ENCODE data around the gene SMYD3.

Gene SMYD3

GRCh38 chr1:246508897-246509688, 2.0 kb upstream of the SMYD3 start:
- no peaks in the 10 kb centered on the region for H3K9me3 Mint-ChIP-seq (ENCODE audit: low read depth)
- H3K4me1 Mint-ChIP-seq (ENCODE audit: low read depth) = peaks cover 24% of the 10 kb centered on the region
- no peaks in the 10 kb centered on the region for H3K36me3 Mint-ChIP-seq
- H3K27me3 Mint-ChIP-seq = no peaks in the 10 kb centered on the region
- no peak overlapping the region for H3K27ac Mint-ChIP-seq
- H3K4me3 Mint-ChIP-seq = no peak overlapping the region

- H3K27ac Mint-ChIP-seq = peak overlapping the region; percentile 82
- peaks cover 3% of the 10 kb centered on the region for H3K36me3 Mint-ChIP-seq
- H3K9me3 Mint-ChIP-seq (ENCODE audit: low read depth) = no peaks in the 10 kb centered on the region
- H3K27me3 Mint-ChIP-seq = no peaks in the 10 kb centered on the region
- H3K4me3 Mint-ChIP-seq = peak overlapping the region; percentile 93
- H3K4me1 Mint-ChIP-seq (ENCODE audit: low read depth) = peaks cover 30% of the 10 kb centered on the region
Measured at GRCh38 chr1:246506367-246506673, 759 bp downstream of the SMYD3 start.

GRCh38 chr1:246503341-246503740, 3.7 kb downstream of the SMYD3 start:
- no peak overlapping the region for H3K27ac Mint-ChIP-seq
- H3K36me3 Mint-ChIP-seq = peaks cover 3% of the 10 kb centered on the region
- H3K4me3 Mint-ChIP-seq = no peak overlapping the region
- no peaks in the 10 kb centered on the region for H3K9me3 Mint-ChIP-seq (ENCODE audit: low read depth)
- no peaks in the 10 kb centered on the region for H3K27me3 Mint-ChIP-seq
- H3K4me1 Mint-ChIP-seq (ENCODE audit: low read depth) = peaks cover 30% of the 10 kb centered on the region

- no peak overlapping the region for H3K27ac Mint-ChIP-seq
- H3K4me1 Mint-ChIP-seq (ENCODE audit: low read depth) = peaks cover 18% of the 10 kb centered on the region
- no peak overlapping the region for H3K4me3 Mint-ChIP-seq
- H3K36me3 Mint-ChIP-seq = peaks cover 3% of the 10 kb centered on the region
- H3K27me3 Mint-ChIP-seq = no peaks in the 10 kb centered on the region
- H3K9me3 Mint-ChIP-seq (ENCODE audit: low read depth) = no peaks in the 10 kb centered on the region
Measured at GRCh38 chr1:246497331-246497915, 9.7 kb downstream of the SMYD3 start.

GRCh38 chr1:246492611-246493245, 14.4 kb downstream of the SMYD3 start:
- Mint-ChIP-seq H3K27me3 (no peaks in the 10 kb centered on the region), H3K36me3 (peaks cover 7% of the 10 kb centered on the region), H3K4me3 (no peak overlapping the region), H3K4me1 (ENCODE audit: low read depth) (peaks cover 12% of the 10 kb centered on the region), H3K9me3 (ENCODE audit: low read depth) (no peaks in the 10 kb centered on the region), H3K27ac (no peak overlapping the region)

GRCh38 chr1:246491551-246492053, 15.5 kb downstream of the SMYD3 start:
- Mint-ChIP-seq H3K9me3 (ENCODE audit: low read depth) (no peaks in the 10 kb centered on the region), H3K4me3 (no peak overlapping the region), H3K36me3 (peaks cover 10% of the 10 kb centered on the region), H3K27me3 (no peaks in the 10 kb centered on the region), H3K4me1 (ENCODE audit: low read depth) (peaks cover 7% of the 10 kb centered on the region), H3K27ac (no peak overlapping the region)

- Mint-ChIP-seq H3K36me3 (peaks cover 10% of the 10 kb centered on the region), H3K27me3 (no peaks in the 10 kb centered on the region), H3K9me3 (ENCODE audit: low read depth) (no peaks in the 10 kb centered on the region), H3K27ac (no peak overlapping the region), H3K4me1 (ENCODE audit: low read depth) (peaks cover 11% of the 10 kb centered on the region), H3K4me3 (no peak overlapping the region)
Measured at GRCh38 chr1:246488674-246489073, 18.4 kb downstream of the SMYD3 start.

- Mint-ChIP-seq H3K4me1 (ENCODE audit: low read depth) (peaks cover 25% of the 10 kb centered on the region), H3K27me3 (no peaks in the 10 kb centered on the region), H3K36me3 (peaks cover 13% of the 10 kb centered on the region), H3K9me3 (ENCODE audit: low read depth) (no peaks in the 10 kb centered on the region), H3K4me3 (peak overlapping the region; percentile 49), H3K27ac (peak overlapping the region; percentile 7)
Measured at GRCh38 chr1:246483569-246483933, 23.5 kb downstream of the SMYD3 start.

GRCh38 chr1:246482805-246483568, 24.1 kb downstream of the SMYD3 start:
- Mint-ChIP-seq H3K9me3 (ENCODE audit: low read depth) (no peaks in the 10 kb centered on the region), H3K27me3 (no peaks in the 10 kb centered on the region), H3K36me3 (peaks cover 10% of the 10 kb centered on the region), H3K4me1 (ENCODE audit: low read depth) (peaks cover 24% of the 10 kb centered on the region), H3K4me3 (peak overlapping the region; percentile 49), H3K27ac (peak overlapping the region; percentile 42)

GRCh38 chr1:246479061-246479460, 28.0 kb downstream of the SMYD3 start:
- peaks cover 5% of the 10 kb centered on the region for H3K36me3 Mint-ChIP-seq

GRCh38 chr1:246477634-246478033, 29.4 kb downstream of the SMYD3 start:
- H3K36me3 Mint-ChIP-seq = peaks cover 5% of the 10 kb centered on the region
- no peaks in the 10 kb centered on the region for H3K27me3 Mint-ChIP-seq
- H3K4me3 Mint-ChIP-seq = no peak overlapping the region
- peak overlapping the region; percentile 58 for H3K27ac Mint-ChIP-seq
- H3K9me3 Mint-ChIP-seq (ENCODE audit: low read depth) = no peaks in the 10 kb centered on the region
- peaks cover 25% of the 10 kb centered on the region for H3K4me1 Mint-ChIP-seq (ENCODE audit: low read depth)

More at GRCh38 chr1:246479061-246479460, 28.0 kb downstream of the SMYD3 start:
- H3K4me1 Mint-ChIP-seq (ENCODE audit: low read depth) = peaks cover 36% of the 10 kb centered on the region
- H3K4me3 Mint-ChIP-seq = no peak overlapping the region
- no peak overlapping the region for H3K27ac Mint-ChIP-seq
- H3K9me3 Mint-ChIP-seq (ENCODE audit: low read depth) = no peaks in the 10 kb centered on the region
- H3K27me3 Mint-ChIP-seq = no peaks in the 10 kb centered on the region

GRCh38 chr1:246476771-246477170, 30.3 kb downstream of the SMYD3 start:
- Mint-ChIP-seq H3K9me3 (ENCODE audit: low read depth) (no peaks in the 10 kb centered on the region), H3K4me1 (ENCODE audit: low read depth) (peaks cover 23% of the 10 kb centered on the region), H3K36me3 (peaks cover 5% of the 10 kb centered on the region), H3K27me3 (no peaks in the 10 kb centered on the region), H3K4me3 (no peak overlapping the region), H3K27ac (peak overlapping the region; percentile 51)

GRCh38 chr1:246471688-246472087, 35.4 kb downstream of the SMYD3 start:
- peaks cover 15% of the 10 kb centered on the region for H3K4me1 Mint-ChIP-seq (ENCODE audit: low read depth)
- no peaks in the 10 kb centered on the region for H3K9me3 Mint-ChIP-seq (ENCODE audit: low read depth)
- H3K4me3 Mint-ChIP-seq = no peak overlapping the region
- H3K27me3 Mint-ChIP-seq = no peaks in the 10 kb centered on the region
- no peak overlapping the region for H3K27ac Mint-ChIP-seq
- H3K36me3 Mint-ChIP-seq = peaks cover 2% of the 10 kb centered on the region

GRCh38 chr1:246470585-246470984, 36.5 kb downstream of the SMYD3 start:
- Mint-ChIP-seq H3K27me3 (no peaks in the 10 kb centered on the region), H3K4me1 (ENCODE audit: low read depth) (peaks cover 10% of the 10 kb centered on the region), H3K9me3 (ENCODE audit: low read depth) (no peaks in the 10 kb centered on the region)

GRCh38 chr1:246462986-246463385, 44.1 kb downstream of the SMYD3 start:
- H3K27ac Mint-ChIP-seq = no peak overlapping the region
- H3K4me1 Mint-ChIP-seq (ENCODE audit: low read depth) = peaks cover 27% of the 10 kb centered on the region
- no peak overlapping the region for H3K4me3 Mint-ChIP-seq
- no peaks in the 10 kb centered on the region for H3K27me3 Mint-ChIP-seq
- H3K9me3 Mint-ChIP-seq (ENCODE audit: low read depth) = no peaks in the 10 kb centered on the region
- H3K36me3 Mint-ChIP-seq = peaks cover 10% of the 10 kb centered on the region

More at GRCh38 chr1:246470585-246470984, 36.5 kb downstream of the SMYD3 start:
- H3K4me3 Mint-ChIP-seq = no peak overlapping the region
- H3K36me3 Mint-ChIP-seq = peaks cover 4% of the 10 kb centered on the region
- no peak overlapping the region for H3K27ac Mint-ChIP-seq

All from activated naive CD8-positive, alpha-beta T cell (primary cell).